ENCODE results near the gene LRMDA.

- TF ChIP-seq CTCF (IDR thresholded peaks at IDR 0.05): no peak
- TF ChIP-seq POLR2AphosphoS5 (IDR thresholded peaks at IDR 0.05): no peak
- TF ChIP-seq POLR2A (IDR thresholded peaks at IDR 0.05): no peak
Measured at GRCh38 chr10:76112826-76113150, 681.4 kb downstream of the LRMDA start.
